Neural cell (in vitro differentiated cells): ENCODE measurements around the gene KHDC1L. TPM values are rescaled to one million over a fixed set of nuclear protein-coding genes. Genes with fewer than 3 reads are reported as not detected.
"Not testable (repeated sequence)": the region's sequence is repeated elsewhere in the genome, so short reads cannot be mapped to it uniquely, and the experiment has no call there.

ENCODE experiments used
- H2AFZ ChIP-seq: fragments of 200-600, 300-800 bp; sonication (generic), shearing (Covaris generic); 2 replicates; pipeline ENCODE4 v1.6.0; 2014; ENCODE audit warnings: low read depth, mild to moderate bottlenecking, antibody characterized with exemption, low read length, moderate library complexity
- H3F3A ChIP-seq: fragments of 200-600 bp; shearing (Covaris generic); 2 replicates; pipeline ENCODE4 v1.6.1; 2016; ENCODE audit warnings: mild to moderate bottlenecking, moderate library complexity, mixed read lengths, antibody characterized with exemption, low read length; ENCODE audit not compliant: insufficient read depth, poor library complexity, severe bottlenecking
- H3K27ac ChIP-seq: fragments of 200-600, 300-800 bp; sonication (generic), shearing (Covaris generic); 2 replicates; pipeline ENCODE4 v1.5.1; 2014; ENCODE audit warnings: mild to moderate bottlenecking, low read length, moderate library complexity
- H3K27me3 ChIP-seq: fragments of 300-800, 200-600 bp; sonication (generic), shearing (Covaris generic); 2 replicates; pipeline ENCODE4 v1.6.0; 2014; ENCODE audit warnings: mild to moderate bottlenecking, low read depth, low read length, moderate library complexity; ENCODE audit not compliant: insufficient read depth
- H3K36me3 ChIP-seq: fragments of 300-800, 200-600 bp; sonication (generic), shearing (Covaris generic); 2 replicates; pipeline ENCODE4 v1.5.1; 2014; ENCODE audit warnings: mild to moderate bottlenecking, antibody characterized with exemption, low read length, moderate library complexity; ENCODE audit not compliant: insufficient read depth
- H3K4me2 ChIP-seq: fragments of 300-800, 200-600 bp; sonication (generic), shearing (Covaris generic); 2 replicates; pipeline ENCODE4 v1.6.0; 2014; ENCODE audit warnings: mild to moderate bottlenecking, low read length
- H3K4me3 ChIP-seq: fragments of 300-800, 200-600 bp; sonication (generic), shearing (Covaris generic); 2 replicates; pipeline ENCODE4 v1.5.1; 2014; ENCODE audit warnings: mild to moderate bottlenecking, low read length, moderate library complexity
- H3K79me2 ChIP-seq: fragments of 200-600 bp; shearing (Covaris generic); replicated peaks from 2 replicates; pipeline ENCODE4 v1.6.0; 2014; ENCODE audit warnings: mild to moderate bottlenecking, low read length, moderate library complexity; ENCODE audit not compliant: insufficient read depth
- H3K9ac ChIP-seq: fragments of 300-800, 200-600 bp; sonication (generic), shearing (Covaris generic); 2 replicates; pipeline ENCODE4 v1.6.1; 2016; ENCODE audit warnings: mild to moderate bottlenecking, low read length, mixed read lengths
- H3K9me2 ChIP-seq: fragments of 200-600 bp; shearing (Covaris generic); 2 replicates; pipeline ENCODE4 v1.6.1; 2016; ENCODE audit warnings: mild to moderate bottlenecking, low read length, mixed read lengths; ENCODE audit not compliant: insufficient read depth
- H3K9me3 ChIP-seq: fragments of 200-600, 300-800 bp; sonication (generic), shearing (Covaris generic); 2 replicates; pipeline ENCODE4 v1.6.1; 2016; ENCODE audit warnings: mild to moderate bottlenecking, mixed run types, low read length, moderate library complexity, mixed read lengths
- H4K20me1 ChIP-seq: fragments of 200-600 bp; shearing (Covaris generic); 2 replicates; pipeline ENCODE4 v1.6.1; 2016; ENCODE audit warnings: mild to moderate bottlenecking, mixed run types; ENCODE audit not compliant: insufficient read depth
- CTCF ChIP-seq: fragments of 450-650 bp; IDR thresholded peaks from 2 replicates; pipeline ENCODE4 v1.5.1; 2014; ENCODE audit warnings: antibody characterized with exemption, mild to moderate bottlenecking, moderate library complexity; ENCODE audit not compliant: poor library complexity, severe bottlenecking
- EP300 ChIP-seq: fragments of 450-650 bp; conservative IDR thresholded peaks from 2 replicates; pipeline ENCODE4 v1.6.1; 2014; ENCODE audit warnings: antibody characterized with exemption, mild to moderate bottlenecking, moderate library complexity; ENCODE audit not compliant: poor library complexity, severe bottlenecking
- EZH2 ChIP-seq: fragments of 200-600, 300-800 bp; shearing (Covaris generic), sonication (generic); IDR thresholded peaks from 2 replicates; pipeline ENCODE4 v1.6.1; 2014; ENCODE audit warnings: antibody characterized with exemption, low read length, borderline replicate concordance, mild to moderate bottlenecking; ENCODE audit not compliant: insufficient read depth, poor library complexity, severe bottlenecking
- MXI1 ChIP-seq: fragments of 450-650 bp; conservative IDR thresholded peaks from 2 replicates; pipeline ENCODE4 v1.6.1; 2014; ENCODE audit warnings: antibody characterized with exemption, mild to moderate bottlenecking; ENCODE audit not compliant: poor library complexity, severe bottlenecking
- POLR2AphosphoS5 ChIP-seq: IDR thresholded peaks from 2 replicates; pipeline ENCODE4 v1.6.1; 2012
- RAD21 ChIP-seq: fragments of 450-650 bp; conservative IDR thresholded peaks from 2 replicates; pipeline ENCODE4 v1.6.1; 2014; ENCODE audit warnings: antibody characterized with exemption, mild to moderate bottlenecking, moderate library complexity
- REST ChIP-seq: IDR thresholded peaks from 2 replicates; pipeline ENCODE4 v1.6.1; 2012; ENCODE audit warnings: borderline replicate concordance
- SMC3 ChIP-seq: fragments of 450-650 bp; conservative IDR thresholded peaks from 2 replicates; pipeline ENCODE4 v1.6.1; 2014; ENCODE audit warnings: antibody characterized with exemption, mild to moderate bottlenecking, moderate library complexity; ENCODE audit not compliant: poor library complexity
- TAF1 ChIP-seq: IDR thresholded peaks from 2 replicates; pipeline ENCODE4 v1.6.1; 2012; ENCODE audit warnings: low read depth
- polyA plus RNA-seq: library from polyadenylated mRNA; depleted of rRNA; stranded (reverse); fragments of >200 nt; gene quantifications from 2 replicates; pipeline ENCODE4 v1.2.3, GENCODE V29; 2014

Gene KHDC1L
- polyA plus RNA-seq, 1 donor from 2014 or later = not detected

GRCh38 chr6:73262671-73263569 lies 37.6 kb upstream of the KHDC1L start, which contains the start of gene KHDC1:
Gene KHDC1, minus strand, starts transcription at chr6:73263196. Its CDS starts 20,679 bp downstream, at chr6:73242517.
- Histone ChIP-seq H3K4me2 (peak within 1 kb of the TSS; percentile 39), H3K79me2 (no peaks in the 10 kb centered on the region), H3F3A (no peaks in the 10 kb centered on the region), H3K4me3 (peak within 1 kb of the TSS; percentile 73), H3K9me2 (no peaks in the 10 kb centered on the region), H3K9me3 (no peaks in the 10 kb centered on the region), H2AFZ (peak within 1 kb of the TSS; percentile 56), H3K27ac (peak within 1 kb of the TSS; percentile 28), H3K27me3 (no peaks in the 10 kb centered on the region), H4K20me1 (no peaks in the 10 kb centered on the region), H3K36me3 (no peaks in the 10 kb centered on the region), H3K9ac (peak within 1 kb of the TSS; percentile 67)
- TF ChIP-seq EZH2 (no peak), POLR2AphosphoS5 (peak; percentile 47), EP300 (peak; percentile 23), TAF1 (no peak), RAD21 (peak; percentile 24), CTCF (peak; percentile 36)

- Histone ChIP-seq H3K4me3 (no peak overlapping the region), H3K79me2 (no peaks in the 10 kb centered on the region), H3K36me3 (no peaks in the 10 kb centered on the region), H3K27me3 (no peaks in the 10 kb centered on the region), H3K9ac (no peak overlapping the region), H3K27ac (no peak overlapping the region), H3K4me2 (no peak overlapping the region), H3K9me3 (no peaks in the 10 kb centered on the region), H3F3A (no peaks in the 10 kb centered on the region), H4K20me1 (no peaks in the 10 kb centered on the region), H2AFZ (no peak overlapping the region), H3K9me2 (no peaks in the 10 kb centered on the region)
- no peak for TF ChIP-seq CTCF
- no peak for TF ChIP-seq MXI1
- no peak for TF ChIP-seq EZH2
- TF ChIP-seq RAD21 = no peak
- TF ChIP-seq POLR2AphosphoS5 = no peak
- TF ChIP-seq SMC3 = no peak
- TF ChIP-seq REST = no peak
- no peak for TF ChIP-seq EP300
- no peak for TF ChIP-seq TAF1
These were observed 33.4 kb upstream of the KHDC1L start for GRCh38 chr6:73258721-73259120.

- H3K9ac ChIP-seq, H3K79me2 ChIP-seq, H3F3A ChIP-seq, H3K27me3 ChIP-seq, H2AFZ ChIP-seq, H4K20me1 ChIP-seq, H3K9me2 ChIP-seq, H3K27ac ChIP-seq, H3K9me3 ChIP-seq, H3K36me3 ChIP-seq, H3K4me3 ChIP-seq, H3K4me2 ChIP-seq: not testable (repeated sequence)
These were observed 29.0 kb upstream of the KHDC1L start for GRCh38 chr6:73254323-73254722.
